Vagina (tissue), 2 donors: Measurements from ENCODE around the gene PPP1CA.

Source experiments
- POLR2A ChIP-seq, 2 donors: fragments of 450-650 bp; IDR thresholded peaks; one replicate each; pipeline ENCODE4 v1.6.1; 2017; ENCODE audit warnings: antibody characterized with exemption in 2 of 2, mild to moderate bottlenecking in 2 of 2, moderate library complexity in 2 of 2
- POLR2AphosphoS5 ChIP-seq, 2 donors: sonication (generic); formaldehyde crosslinking; IDR thresholded peaks; one replicate each; pipeline ENCODE4 v1.9.0; 2017; ENCODE audit warnings: antibody characterized with exemption in 2 of 2, mild to moderate bottlenecking in 2 of 2, low read depth in 1 of 2; ENCODE audit not compliant: insufficient read depth in 1 of 2
- TF ChIP-seq, protein P1 (sequence below), 3 experiments: fragments of 450-650 bp in 2 of 3; fragments of 200-600 bp in 1 of 3; sonication (generic) in 1 of 3; IDR thresholded peaks; one replicate each; pipeline ENCODE4 v1.5.1; 2017 to 2019; ENCODE audit warnings: antibody characterized with exemption in 3 of 3, mild to moderate bottlenecking in 2 of 3, moderate library complexity in 2 of 3

DNA sequence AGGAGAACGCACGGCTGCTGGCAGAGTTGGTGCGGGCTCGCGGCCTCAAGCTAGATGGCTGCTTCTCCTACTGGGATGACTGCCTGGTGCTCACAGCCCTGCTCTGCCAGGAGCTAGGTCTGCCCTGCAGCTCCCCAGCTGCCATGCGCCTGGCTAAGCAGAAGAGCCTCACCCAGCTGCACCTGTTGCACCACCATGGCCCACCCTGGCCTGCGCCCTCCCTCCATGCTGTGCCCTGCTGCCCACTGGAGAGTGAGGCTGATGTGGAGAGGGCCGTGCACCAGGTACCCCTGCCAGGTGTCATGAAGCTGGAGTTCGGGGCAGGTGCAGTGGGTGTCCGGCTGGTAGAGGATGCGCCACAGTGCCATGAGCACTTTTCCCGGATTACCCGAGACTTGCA is 21.8 kb upstream of the PPP1CA start:
- TF ChIP-seq, protein P1, sequence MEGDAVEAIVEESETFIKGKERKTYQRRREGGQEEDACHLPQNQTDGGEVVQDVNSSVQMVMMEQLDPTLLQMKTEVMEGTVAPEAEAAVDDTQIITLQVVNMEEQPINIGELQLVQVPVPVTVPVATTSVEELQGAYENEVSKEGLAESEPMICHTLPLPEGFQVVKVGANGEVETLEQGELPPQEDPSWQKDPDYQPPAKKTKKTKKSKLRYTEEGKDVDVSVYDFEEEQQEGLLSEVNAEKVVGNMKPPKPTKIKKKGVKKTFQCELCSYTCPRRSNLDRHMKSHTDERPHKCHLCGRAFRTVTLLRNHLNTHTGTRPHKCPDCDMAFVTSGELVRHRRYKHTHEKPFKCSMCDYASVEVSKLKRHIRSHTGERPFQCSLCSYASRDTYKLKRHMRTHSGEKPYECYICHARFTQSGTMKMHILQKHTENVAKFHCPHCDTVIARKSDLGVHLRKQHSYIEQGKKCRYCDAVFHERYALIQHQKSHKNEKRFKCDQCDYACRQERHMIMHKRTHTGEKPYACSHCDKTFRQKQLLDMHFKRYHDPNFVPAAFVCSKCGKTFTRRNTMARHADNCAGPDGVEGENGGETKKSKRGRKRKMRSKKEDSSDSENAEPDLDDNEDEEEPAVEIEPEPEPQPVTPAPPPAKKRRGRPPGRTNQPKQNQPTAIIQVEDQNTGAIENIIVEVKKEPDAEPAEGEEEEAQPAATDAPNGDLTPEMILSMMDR (IDR thresholded peaks at IDR 0.05) = no peak
- TF ChIP-seq POLR2A (IDR thresholded peaks at IDR 0.05) = no peak
- no peak for TF ChIP-seq POLR2AphosphoS5 (IDR thresholded peaks at IDR 0.05; ENCODE audit: insufficient read depth in 1 of 2, low read depth in 1 of 2)
